H1 (cell line): ENCODE results near the gene ZFP1. TPM values are rescaled to one million over a fixed set of nuclear protein-coding genes. Genes with fewer than 3 reads are reported as not detected.

Experiments used
- SIX5 ChIP-seq: IDR thresholded peaks from 2 replicates; pipeline ENCODE4 v1.6.1; 2011; ENCODE audit warnings: mild to moderate bottlenecking, low read depth, low read length
- SP4 ChIP-seq: IDR thresholded peaks from 2 replicates; pipeline ENCODE4 v1.6.1; 2012; ENCODE audit warnings: low read length, inconsistent platforms
- TAF7 ChIP-seq: optimal IDR thresholded peaks from 2 replicates; pipeline ENCODE3; 2011; ENCODE audit warnings: low read depth, mild to moderate bottlenecking, inconsistent platforms, low read length, moderate library complexity, borderline replicate concordance
- TCF12 ChIP-seq: IDR thresholded peaks from 2 replicates; pipeline ENCODE4 v1.6.1; 2011; ENCODE audit warnings: low read depth, mild to moderate bottlenecking, low read length
- polyA plus RNA-seq, 7 experiments: library from polyadenylated mRNA; depleted of rRNA in 3 of 7; stranded (reverse) in 5 of 7; unstranded in 2 of 7; fragments of >200 nt in 5 of 7; fragments of 200-250 nt in 2 of 7; gene quantifications; 1 replicate in 5 of 7; 2 replicates in 1 of 7; 4 replicates in 1 of 7; pipeline versions ENCODE4 v1.2.1 to v1.2.3, GENCODE V29; 2011 to 2013; ENCODE audit warnings: missing spikeins in 2 of 7, mixed read lengths in 2 of 7
- total RNA-seq: library from RNA; stranded (reverse); fragmentation: NEBNext Ultra II Directional; extraction: Animal tissue kit (Norgen Biotek cat#: 25700); gene quantifications from 2 replicates; pipeline ENCODE4 v1.2.1, GENCODE V29; 2021

ZFP1 gene
- total and polyA plus RNA-seq, 2 of the 8 experiments (the other 6 are each of a cell fraction or from before 2014, with no cell fraction given) = 4.0 to 11.2 TPM

- TF ChIP-seq SIX5 = no peak
- no peak for TF ChIP-seq TCF12
- TF ChIP-seq SP4 = no peak
- TF ChIP-seq TAF7 = no peak
Observed at GRCh38 chr16:75206749-75207451, 58.6 kb downstream of the ZFP1 start, which contains the start of gene CTRB2 (continued).
